CD4-positive, alpha-beta T cell treated with Interleukin-15 for 4 hours (primary cell): ENCODE results near the gene SYNPR.

Source experiments
- DNase-seq: peaks from one replicate; pipeline ENCODE4 v3.0.0-alpha.2; 2020; ENCODE audit warnings: low spot score

SYNPR gene

GRCh38 chr3:63385629-63386028, 107.5 kb downstream of the SYNPR start:
- no peak for DNase-seq

- no peak for DNase-seq
Measured at GRCh38 chr3:63386568-63386967, 108.5 kb downstream of the SYNPR start.

- no peak for DNase-seq
Measured at GRCh38 chr3:63387568-63387967, 109.5 kb downstream of the SYNPR start.

GRCh38 chr3:63390710-63391230, 112.7 kb downstream of the SYNPR start:
- DNase-seq: no peak

GRCh38 chr3:63395960-63396359, 117.9 kb downstream of the SYNPR start:
- no peak for DNase-seq

GRCh38 chr3:63400246-63400860, 122.2 kb downstream of the SYNPR start:
- DNase-seq: no peak

- no peak for DNase-seq
Measured at GRCh38 chr3:63405882-63406281, 127.8 kb downstream of the SYNPR start.

GRCh38 chr3:63413523-63413922, 135.4 kb downstream of the SYNPR start:
- DNase-seq: no peak

GRCh38 chr3:63414607-63415006, 136.5 kb downstream of the SYNPR start:
- no peak for DNase-seq

- DNase-seq: no peak
Measured at GRCh38 chr3:63429905-63430304, 151.8 kb downstream of the SYNPR start.

GRCh38 chr3:63430875-63431274, 152.8 kb downstream of the SYNPR start:
- DNase-seq: no peak

- no peak for DNase-seq
Measured at GRCh38 chr3:63437858-63438257, 159.8 kb downstream of the SYNPR start.

- no peak for DNase-seq
Measured at GRCh38 chr3:63438826-63439371, 160.8 kb downstream of the SYNPR start.

- DNase-seq: no peak
Measured at GRCh38 chr3:63441262-63441661, 163.2 kb downstream of the SYNPR start.

- no peak for DNase-seq
Measured at GRCh38 chr3:63442918-63443317, 164.8 kb downstream of the SYNPR start.

GRCh38 chr3:63450023-63450422, 171.9 kb downstream of the SYNPR start:
- no peak for DNase-seq

- DNase-seq: no peak
Measured at GRCh38 chr3:63450634-63451363, 172.7 kb downstream of the SYNPR start.

- DNase-seq: no peak
Measured at GRCh38 chr3:63456901-63457300, 178.8 kb downstream of the SYNPR start.

- no peak for DNase-seq
Measured at GRCh38 chr3:63458405-63458804, 180.3 kb downstream of the SYNPR start.

- no peak for DNase-seq
Measured at GRCh38 chr3:63462732-63463131, 184.6 kb downstream of the SYNPR start.

- no peak for DNase-seq
Measured at GRCh38 chr3:63467392-63467791, 189.3 kb downstream of the SYNPR start.

- DNase-seq: no peak
Measured at GRCh38 chr3:63470745-63471144, 192.6 kb downstream of the SYNPR start.

GRCh38 chr3:63471781-63472180, 193.7 kb downstream of the SYNPR start:
- no peak for DNase-seq
